Measurements from ENCODE around the gene NINL.
"Not testable (repeated sequence)": the region's sequence is repeated elsewhere in the genome, so short reads cannot be mapped to it uniquely, and the experiment has no call there.

Gene NINL

GRCh38 chr20:25485872-25486271, 99.5 kb downstream of the NINL start:
- no peak for DNase-seq (ENCODE audit: low read depth in 3 of 3)

GRCh38 chr20:25484911-25485511, 100.3 kb downstream of the NINL start:
- no peak for DNase-seq (ENCODE audit: low read depth in 3 of 3)

- no peak for DNase-seq (ENCODE audit: low read depth in 3 of 3)
Measured at GRCh38 chr20:25484224-25484846, 101.0 kb downstream of the NINL start.

GRCh38 chr20:25483431-25484132, 101.7 kb downstream of the NINL start:
- DNase-seq (ENCODE audit: low read depth in 3 of 3), result no peak

- DNase-seq (ENCODE audit: low read depth in 3 of 3), result no peak
Measured at GRCh38 chr20:25481918-25482253, 103.4 kb downstream of the NINL start.

GRCh38 chr20:25481235-25481917, 104.0 kb downstream of the NINL start:
- DNase-seq (ENCODE audit: low read depth in 3 of 3), result no peak

- DNase-seq (ENCODE audit: low read depth in 3 of 3), result no peak
Measured at GRCh38 chr20:25480797-25481196, 104.5 kb downstream of the NINL start.

GRCh38 chr20:25480156-25480555, 105.2 kb downstream of the NINL start:
- DNase-seq (ENCODE audit: low read depth in 3 of 3), result no peak

GRCh38 chr20:25479638-25480037, 105.7 kb downstream of the NINL start:
- no peak for DNase-seq (ENCODE audit: low read depth in 3 of 3)

GRCh38 chr20:25478889-25479568, 106.3 kb downstream of the NINL start:
- DNase-seq (ENCODE audit: low read depth in 3 of 3), result no peak

GRCh38 chr20:25477014-25477882, 108.1 kb downstream of the NINL start:
- DNase-seq (ENCODE audit: low read depth in 3 of 3), result no peak

- DNase-seq (ENCODE audit: low read depth in 3 of 3), result no peak
Measured at GRCh38 chr20:25476106-25477013, 109.0 kb downstream of the NINL start.

GRCh38 chr20:25473297-25473696, 112.0 kb downstream of the NINL start:
- DNase-seq (ENCODE audit: low read depth in 3 of 3), result not testable (repeated sequence)

GRCh38 chr20:25471020-25471419, 114.3 kb downstream of the NINL start:
- DNase-seq (ENCODE audit: low read depth in 3 of 3), result no peak

- peak in 2 of 3 donors; percentile 19 to 20 for DNase-seq (ENCODE audit: low read depth in 3 of 3)
Measured at GRCh38 chr20:25470045-25470444, 115.3 kb downstream of the NINL start.

- DNase-seq (ENCODE audit: low read depth in 3 of 3), result no peak
Measured at GRCh38 chr20:25469558-25469957, 115.8 kb downstream of the NINL start.

- DNase-seq (ENCODE audit: low read depth in 3 of 3), result no peak
Measured at GRCh38 chr20:25468126-25469075, 116.9 kb downstream of the NINL start.

- no peak for DNase-seq (ENCODE audit: low read depth in 3 of 3)
Measured at GRCh38 chr20:25467441-25467840, 117.9 kb downstream of the NINL start.

GRCh38 chr20:25466846-25467245, 118.5 kb downstream of the NINL start:
- no peak for DNase-seq (ENCODE audit: low read depth in 3 of 3)

All from stimulated activated CD4-positive, alpha-beta T cell treated with anti-CD3 and anti-CD28 coated beads, TNF-alpha, amount 100 ng/mL, for 48 hours (primary cell).